Endothelial cell of umbilical vein (primary cell): ENCODE measurements around the gene TACR1. TPM values are rescaled to one million over a fixed set of nuclear protein-coding genes. Genes with fewer than 3 reads are reported as not detected.

Source experiments
- BruUV-seq: library from RNA; stranded (reverse); fragments of 400-500 nt; replicated peaks from 2 replicates; lab custom pipeline; 2021; lab: Mats Ljungman, UMichigan
- CTCF ChIA-PET: fragments of 300-600, 350-600 bp; sonication (Branson Sonifier 250); formaldehyde crosslinking; loops from one replicate; lab custom pipeline; 2021; ENCODE audit warnings: antibody characterized with exemption, inconsistent platforms; lab: Charles Lee
- POLR2A ChIA-PET: fragments of 300-600, 350-600 bp; sonication (Branson Sonifier 250); formaldehyde crosslinking; loops from one replicate; lab custom pipeline; 2021; ENCODE audit warnings: antibody characterized with exemption, inconsistent platforms; lab: Charles Lee
- DNase-seq: peaks from one replicate; pipeline ENCODE4 v3.0.0-alpha.2; 2011; ENCODE audit warnings: low read depth, low spot score
- FAIRE-seq: peaks from 2 replicates; lab custom pipeline; 2011; peaks lifted over from hg19 to GRCh38; lab: Jason Lieb, UNC
- H2AFZ ChIP-seq: 2 replicates; pipeline ENCODE4 v1.6.0; 2012; ENCODE audit warnings: low read depth, low read length, control low read depth, inconsistent platforms
- H3K27ac ChIP-seq: 2 replicates; pipeline ENCODE4 v1.5.1; 2011; ENCODE audit warnings: low read depth, mild to moderate bottlenecking, control low read depth, low read length, moderate library complexity; ENCODE audit not compliant: insufficient read depth
- H3K27me3 ChIP-seq, 2 experiments: 2 replicates each; pipeline versions ENCODE4 v1.6.0 to v1.6.1; 2011; ENCODE audit warnings: low read length in 2 of 2, mixed read lengths in 1 of 2; ENCODE audit not compliant: control insufficient read depth in 2 of 2, insufficient read depth in 2 of 2
- H3K36me3 ChIP-seq, 2 experiments: 2 replicates in 1 of 2; 3 replicates in 1 of 2; pipeline ENCODE4 v1.5.1; 2011; ENCODE audit warnings: low read length in 2 of 2, mild to moderate bottlenecking in 1 of 2, moderate library complexity in 1 of 2; ENCODE audit not compliant: control insufficient read depth in 2 of 2, insufficient read depth in 2 of 2; ENCODE audit errors: extremely low read depth in 1 of 2
- H3K4me1 ChIP-seq: 3 replicates; pipeline ENCODE4 v1.5.1; 2011; ENCODE audit warnings: mild to moderate bottlenecking, low read length; ENCODE audit not compliant: control insufficient read depth, insufficient read depth; ENCODE audit errors: extremely low read depth
- H3K4me2 ChIP-seq: 2 replicates; pipeline ENCODE4 v1.6.1; 2011; ENCODE audit warnings: low read length, control low read depth, mixed read lengths; ENCODE audit not compliant: insufficient read depth
- H3K4me3 ChIP-seq, 3 experiments: fragments of 200-600 bp in 1 of 3; sonication (generic), shearing (Covaris generic) in 1 of 3; replicated peaks in 1 of 3; 2 replicates each; pipeline ENCODE4 v1.5.1; 2011 to 2016; ENCODE audit warnings: control low read depth in 3 of 3, low read length in 3 of 3, mild to moderate bottlenecking in 2 of 3, inconsistent platforms in 1 of 3, low read depth in 1 of 3, moderate library complexity in 1 of 3; ENCODE audit not compliant: insufficient read depth in 1 of 3
- H3K79me2 ChIP-seq: 2 replicates; pipeline ENCODE4 v1.6.0; 2012; ENCODE audit warnings: low read length, inconsistent platforms; ENCODE audit not compliant: control insufficient read depth, insufficient read depth
- H3K9ac ChIP-seq: replicated peaks from 2 replicates; pipeline ENCODE3; 2011; ENCODE audit warnings: low read length, control low read depth; ENCODE audit not compliant: insufficient read depth; ENCODE audit errors: extremely low read depth
- H3K9me1 ChIP-seq: replicated peaks from 3 replicates; pipeline ENCODE4 v1.6.0; 2011; ENCODE audit warnings: mild to moderate bottlenecking, low read length; ENCODE audit not compliant: control insufficient read depth, insufficient read depth; ENCODE audit errors: extremely low read depth
- H3K9me3 ChIP-seq: replicated peaks from 2 replicates; pipeline ENCODE4 v1.5.1; 2012; ENCODE audit warnings: low read length, inconsistent platforms; ENCODE audit not compliant: control insufficient read depth, insufficient read depth
- H4K20me1 ChIP-seq: replicated peaks from 2 replicates; pipeline ENCODE3; 2011; ENCODE audit warnings: mild to moderate bottlenecking, low read length; ENCODE audit not compliant: control insufficient read depth, insufficient read depth; ENCODE audit errors: extremely low read depth
- CTCF ChIP-seq, 2 donors: IDR thresholded peaks; 1 replicate in 1 of 2; 2 replicates in 1 of 2; pipeline ENCODE4 v1.5.1; 2011; ENCODE audit warnings: low read length in 2 of 2, mild to moderate bottlenecking in 2 of 2, moderate library complexity in 2 of 2, control low read depth in 1 of 2, inconsistent platforms in 1 of 2, low read depth in 1 of 2; ENCODE audit not compliant: insufficient read depth in 1 of 2; ENCODE audit errors: extremely low read depth in 1 of 2
- EZH2 ChIP-seq: IDR thresholded peaks from 2 replicates; pipeline ENCODE4 v1.6.1; 2012; ENCODE audit warnings: borderline replicate concordance, low read depth, mild to moderate bottlenecking, moderate library complexity, low read length, inconsistent platforms; ENCODE audit not compliant: severe bottlenecking
- FOS ChIP-seq: IDR thresholded peaks from 2 replicates; pipeline ENCODE4 v1.6.1; 2011; ENCODE audit warnings: mild to moderate bottlenecking, low read length, moderate library complexity, borderline replicate concordance; ENCODE audit not compliant: insufficient read depth
- GATA2 ChIP-seq: IDR thresholded peaks from 2 replicates; pipeline ENCODE4 v1.7.0; 2011; ENCODE audit warnings: low read depth, mild to moderate bottlenecking, moderate library complexity, mixed read lengths, low read length; ENCODE audit not compliant: insufficient read length, insufficient read depth
- JUN ChIP-seq: IDR thresholded peaks from 2 replicates; pipeline ENCODE4 v1.6.1; 2011; ENCODE audit warnings: borderline replicate concordance, low read depth; ENCODE audit not compliant: insufficient read length, insufficient read depth
- MAX ChIP-seq: IDR thresholded peaks from 2 replicates; pipeline ENCODE4 v1.6.1; 2011; ENCODE audit not compliant: insufficient read depth, insufficient read length
- MYC ChIP-seq: IDR thresholded peaks from one replicate; pipeline ENCODE4 v1.6.1; 2011; ENCODE audit warnings: mild to moderate bottlenecking, low read depth, low read length
- POLR2A ChIP-seq: IDR thresholded peaks from 2 replicates; pipeline ENCODE4 v1.6.1; 2012; ENCODE audit warnings: low read depth, mild to moderate bottlenecking, control low read depth, low read length
- POLR2AphosphoS5 ChIP-seq: IDR thresholded peaks from 2 replicates; pipeline ENCODE4 v1.6.1; 2012; ENCODE audit warnings: low read depth, mild to moderate bottlenecking, control low read depth, low read length, moderate library complexity; ENCODE audit not compliant: insufficient read depth
- dilution Hi-C: fragments of 300-500 bp; cut with MboI; formaldehyde crosslinking; loops from one replicate; pipeline ENCODE4 v1.15.0; 2019; ENCODE audit warnings: low sequenced_read_pairs; ENCODE audit not compliant: extremely low pct_ligation_motif_present
- intact Hi-C: fragments of 100-400 bp; cut with micrococcal nuclease; formaldehyde crosslinking; loops from one replicate; pipeline ENCODE4 v1.10.0; 2022
- polyA plus RNA-seq, 4 experiments: library from polyadenylated mRNA; depleted of rRNA in 3 of 4; stranded (reverse) in 3 of 4; unstranded in 1 of 4; fragments of >200 nt; gene quantifications; 2 replicates each; pipeline versions ENCODE4 v1.2.1 to v1.2.3, GENCODE V29; 2011 to 2012; ENCODE audit warnings: missing spikeins in 1 of 4
- total RNA-seq: library from RNA; stranded (reverse); gene quantifications from 2 replicates; pipeline ENCODE4 v1.2.3, GENCODE V29; 2021

TACR1 gene
- total and polyA plus RNA-seq, 2 donors (not counting 3 experiments of a cell fraction or from before 2014, with no cell fraction given) = not detected

GRCh38 chr2:75031171-75031570 is 168.1 kb downstream of the TACR1 start:
- DNase-seq = no peak
- H3K4me1 ChIP-seq = no peaks in the 10 kb centered on the region
- H3K9me1 ChIP-seq = no peaks in the 10 kb centered on the region
- BruUV-seq = no TSS peak
- no peaks in the 10 kb centered on the region for H3K79me2 ChIP-seq
- no peaks in the 10 kb centered on the region for H3K36me3 ChIP-seq
- H3K27me3 ChIP-seq = no peaks in the 10 kb centered on the region
- no peak overlapping the region for H3K4me2 ChIP-seq
- no peaks in the 10 kb centered on the region for H3K9me3 ChIP-seq
- TF ChIP-seq CTCF (IDR thresholded peaks at IDR 0.05; ENCODE audit: extremely low read depth in 1 of 2, insufficient read depth in 1 of 2, low read depth in 1 of 2, low read length in 2 of 2) (no peak), MAX (no peak), JUN (no peak), MYC (no peak), POLR2AphosphoS5 (no peak), GATA2 (no peak), EZH2 (no peak), FOS (no peak), POLR2A (no peak)
- ChIA-PET POLR2A (no interaction called here), CTCF (no interaction called here)
- intact Hi-C loops = no loop called here
- H4K20me1 ChIP-seq = no peaks in the 10 kb centered on the region
- dilution Hi-C loops = no loop called here
- no peak overlapping the region for H2AFZ ChIP-seq
- H3K27ac ChIP-seq = no peak overlapping the region
- no peak overlapping the region for H3K4me3 ChIP-seq
- FAIRE-seq = no peak
- no peak overlapping the region for H3K9ac ChIP-seq
